Cardiac atrium fibroblast (primary cell): ENCODE results near the gene PTPRT. TPM values are rescaled to one million over a fixed set of nuclear protein-coding genes. Genes with fewer than 3 reads are reported as not detected.

Source experiments
- total RNA-seq: library from RNA; depleted of rRNA; stranded (reverse); fragments of >200 nt; gene quantifications from 2 replicates; pipeline ENCODE4 v1.2.3, GENCODE V29; 2015

The PTPRT gene
- total RNA-seq = 0.16 TPM in 1 of 2 replicates, not detected in the other

GRCh38 chr20:43189554-43190331 lies at the start of gene PTPRT:
PTPRT (minus strand) TSS chr20:43189906; CDS start chr20:43189733, 173 bp downstream.

